Inflammatory macrophage treated with lipopolysaccharide for 4 hours (primary cell): Measurements from ENCODE around the gene THSD7A.

Source experiments
- DNase-seq: peaks from one replicate; pipeline ENCODE4 v3.0.0-alpha.2; 2020

Gene THSD7A

DNA sequence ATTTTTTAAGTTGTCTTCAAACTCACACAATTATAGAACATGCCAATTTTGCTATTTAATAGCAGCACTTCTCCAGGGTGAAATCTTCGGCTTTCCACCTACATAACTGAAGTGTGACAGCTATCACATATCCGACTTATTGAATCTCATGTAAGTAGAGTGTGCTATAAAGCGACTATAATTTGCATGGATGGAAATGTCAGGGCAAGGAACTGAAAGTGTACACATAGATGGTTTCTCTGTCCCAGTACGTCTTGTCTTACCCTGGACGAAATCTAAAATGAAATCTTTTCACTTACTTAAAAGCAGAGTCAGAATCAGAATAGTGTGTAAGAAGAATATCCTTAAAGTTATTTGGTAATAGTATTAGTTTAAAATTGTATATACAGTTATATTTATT, 132.3 kb downstream of the THSD7A start:
- no peak for DNase-seq

DNA sequence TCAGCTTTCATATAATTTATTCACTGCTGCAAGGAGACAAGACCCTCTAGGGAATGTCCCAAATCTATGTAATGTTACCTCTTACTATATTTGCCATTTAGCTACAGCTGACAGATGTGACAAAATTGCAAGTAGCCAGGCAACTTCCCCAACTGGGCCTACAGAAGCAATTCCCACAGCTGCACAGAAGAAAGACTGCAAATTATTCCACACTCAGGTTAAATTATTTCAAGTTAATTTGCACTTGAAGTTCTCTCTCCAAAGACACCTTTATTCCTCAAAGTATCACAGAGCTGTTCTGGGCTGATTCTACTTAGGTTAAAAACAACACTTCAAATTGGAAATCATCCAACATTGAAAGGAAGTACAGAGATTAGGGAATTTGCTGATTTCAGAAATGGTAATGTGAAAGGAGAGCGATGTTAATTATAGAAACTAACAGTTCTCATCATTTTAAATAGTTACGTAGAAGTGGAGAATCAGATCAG, 133.6 kb downstream of the THSD7A start:
- no peak for DNase-seq

- no peak for DNase-seq
Measured at GRCh38 chr7:11690395-11690794, 141.6 kb downstream of the THSD7A start.

DNA sequence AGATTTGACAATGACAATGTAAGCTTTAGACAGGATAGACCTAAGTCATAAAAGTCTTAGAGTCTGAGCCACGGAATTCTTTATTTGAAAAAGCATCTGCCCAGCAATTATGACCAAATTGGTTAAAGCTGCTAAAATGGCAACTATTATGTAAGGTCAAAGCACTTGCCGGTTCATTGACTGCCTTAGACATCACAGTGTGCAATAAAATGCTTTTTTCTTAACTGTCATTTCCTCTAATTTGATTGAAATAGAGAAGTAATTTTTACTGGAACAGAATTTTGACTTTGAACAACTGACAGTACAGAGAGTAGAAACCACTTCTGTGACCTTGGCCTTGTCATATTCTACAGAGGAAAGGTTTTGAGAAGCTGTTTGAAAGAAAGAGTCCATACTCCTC, 142.9 kb downstream of the THSD7A start:
- no peak for DNase-seq

DNA sequence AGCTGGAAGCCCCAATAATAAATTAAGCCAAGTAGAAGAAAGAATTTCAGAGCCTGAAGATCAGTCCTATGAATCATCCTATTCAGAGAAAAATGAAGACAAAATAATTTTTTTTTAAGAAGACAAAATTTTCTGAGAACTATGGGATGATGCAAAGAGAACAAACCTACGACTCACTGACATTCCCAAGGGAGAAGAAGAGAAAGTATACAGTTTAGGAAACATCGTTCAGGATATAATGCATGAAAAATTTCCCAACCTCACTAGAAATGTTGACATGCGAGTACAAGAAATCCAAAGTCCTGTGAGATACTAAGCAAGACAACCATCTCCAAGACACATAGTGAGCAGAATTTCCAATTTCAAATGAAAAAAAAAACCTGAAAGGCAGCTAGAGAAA, 150.5 kb downstream of the THSD7A start:
- no peak for DNase-seq

- no peak for DNase-seq
Measured at GRCh38 chr7:11675163-11675562, 156.8 kb downstream of the THSD7A start.

- no peak for DNase-seq
Measured at GRCh38 chr7:11668727-11669126, 163.3 kb downstream of the THSD7A start.

GRCh38 chr7:11667810-11668185, 164.2 kb downstream of the THSD7A start:
- DNase-seq = no peak

GRCh38 chr7:11667071-11667809, 164.8 kb downstream of the THSD7A start:
- DNase-seq = no peak

DNA sequence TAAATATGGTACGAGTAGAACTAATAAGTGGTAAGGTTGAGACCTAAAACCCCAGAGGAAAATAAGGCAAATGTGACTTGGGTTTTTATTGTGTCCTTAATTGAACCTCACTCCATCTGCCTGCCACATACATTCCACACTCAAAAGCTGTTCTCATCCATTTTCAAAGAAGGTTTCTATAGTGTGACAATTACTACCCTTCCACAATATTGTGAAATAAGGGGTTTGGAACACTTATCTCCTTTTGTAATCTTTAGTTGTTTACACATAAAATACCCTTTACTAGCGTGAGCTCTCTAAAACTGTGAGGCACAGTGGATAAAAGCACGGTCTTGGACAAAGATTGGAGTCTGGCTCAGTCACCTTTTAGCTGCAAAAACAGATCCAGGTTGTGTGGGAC, 166.6 kb downstream of the THSD7A start:
- no peak for DNase-seq

GRCh38 chr7:11655642-11656041, 176.4 kb downstream of the THSD7A start:
- no peak for DNase-seq

DNA sequence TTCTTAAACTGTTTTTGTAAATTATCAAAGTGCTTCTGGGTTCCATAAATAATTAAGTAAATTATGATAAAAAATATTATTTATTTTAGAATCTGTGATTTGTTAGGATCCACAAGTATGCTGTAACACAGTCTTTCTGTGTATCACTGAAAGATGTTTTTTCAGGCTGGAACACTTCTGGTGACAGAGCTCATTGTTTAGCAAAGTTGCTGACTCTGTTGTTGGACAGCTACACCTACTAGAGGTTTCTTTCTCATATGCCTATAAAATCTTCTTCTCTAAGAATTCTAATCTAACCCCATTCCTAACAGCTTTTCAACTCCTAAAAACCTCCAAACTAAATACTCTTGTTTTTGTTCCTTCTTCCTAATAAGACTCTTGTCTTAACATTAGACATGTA, 176.8 kb downstream of the THSD7A start:
- no peak for DNase-seq

DNA sequence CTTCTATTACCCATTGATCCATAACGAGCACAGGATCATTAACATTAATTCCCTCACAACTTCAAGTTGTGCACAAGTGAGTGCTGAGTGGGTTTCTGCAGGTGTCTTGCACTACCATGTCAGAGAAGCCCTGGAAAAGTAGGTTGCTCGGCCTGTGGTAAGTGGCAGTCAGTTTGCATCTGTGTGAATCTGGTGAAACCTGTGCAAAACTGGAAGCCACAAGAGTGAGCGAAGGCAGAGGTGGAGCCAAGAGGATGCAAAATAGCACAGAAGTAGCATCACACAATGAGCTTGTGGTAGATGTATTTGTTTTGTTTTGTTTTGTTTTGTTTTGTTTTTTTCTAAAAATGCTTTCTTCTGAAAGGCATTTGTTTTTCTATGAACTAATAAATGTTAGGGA, 181.5 kb downstream of the THSD7A start:
- DNase-seq = no peak

GRCh38 chr7:11650030-11650429, 182.0 kb downstream of the THSD7A start:
- DNase-seq = no peak

DNA sequence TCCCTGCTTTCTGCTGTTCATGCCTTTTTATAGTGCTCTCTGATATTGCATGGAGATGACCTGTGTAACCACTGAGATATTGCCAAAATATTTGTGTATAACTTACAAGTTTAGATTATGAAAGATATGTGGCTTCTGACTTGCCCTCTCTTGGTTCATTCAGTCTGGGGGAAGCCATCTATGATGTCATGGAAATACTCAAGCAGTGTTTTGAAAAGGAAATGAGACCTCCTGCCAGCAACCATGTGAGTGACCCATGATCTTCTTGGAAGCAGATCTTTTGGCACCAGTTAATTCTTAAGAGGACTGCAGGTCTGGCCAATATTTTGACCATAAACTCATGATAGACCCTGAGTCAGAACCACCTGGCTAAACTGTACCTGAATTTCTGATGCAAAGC, 183.0 kb downstream of the THSD7A start:
- DNase-seq = no peak

DNA sequence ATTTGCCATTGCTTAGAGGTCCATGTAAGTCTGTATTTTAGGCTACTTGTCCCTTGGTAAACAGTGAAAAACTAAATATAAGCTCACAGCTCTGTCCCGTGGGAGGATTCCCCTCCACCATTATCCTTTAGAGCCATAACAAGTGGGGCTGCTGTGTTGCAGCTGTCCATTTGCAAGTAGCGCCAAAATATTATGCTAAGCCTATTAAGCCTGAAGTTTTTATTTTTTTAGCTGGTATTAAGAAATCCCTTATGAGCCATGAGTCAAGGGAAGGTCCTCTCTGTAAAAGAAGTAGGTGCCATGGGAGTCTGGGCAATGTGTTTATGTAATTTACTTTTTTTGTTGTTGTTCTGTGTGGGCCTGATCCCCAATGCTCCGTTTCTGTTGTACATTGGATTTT, 183.9 kb downstream of the THSD7A start:
- DNase-seq = no peak

DNA sequence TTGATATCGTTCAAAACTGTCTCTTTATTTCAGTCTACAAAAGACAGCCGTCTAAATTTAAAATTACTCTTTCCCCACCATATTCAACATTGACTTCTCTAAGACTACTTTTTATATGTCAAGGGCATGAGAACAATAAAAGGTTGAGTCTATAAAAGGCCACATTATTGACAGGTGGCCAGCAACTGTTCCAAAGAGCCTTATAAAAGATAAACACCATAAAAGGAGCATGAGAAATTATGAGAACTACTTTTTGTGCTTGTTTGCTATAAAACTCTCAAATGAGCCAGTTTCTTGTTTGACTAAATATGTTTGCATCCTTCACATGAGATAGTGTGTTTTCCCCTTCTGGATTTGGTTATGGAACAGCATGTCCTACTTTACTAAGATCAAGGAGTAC, 189.2 kb downstream of the THSD7A start:
- DNase-seq = no peak

GRCh38 chr7:11642276-11642675, 189.7 kb downstream of the THSD7A start:
- DNase-seq = no peak

- DNase-seq = no peak
Measured at GRCh38 chr7:11638011-11638774, 193.8 kb downstream of the THSD7A start.

DNA sequence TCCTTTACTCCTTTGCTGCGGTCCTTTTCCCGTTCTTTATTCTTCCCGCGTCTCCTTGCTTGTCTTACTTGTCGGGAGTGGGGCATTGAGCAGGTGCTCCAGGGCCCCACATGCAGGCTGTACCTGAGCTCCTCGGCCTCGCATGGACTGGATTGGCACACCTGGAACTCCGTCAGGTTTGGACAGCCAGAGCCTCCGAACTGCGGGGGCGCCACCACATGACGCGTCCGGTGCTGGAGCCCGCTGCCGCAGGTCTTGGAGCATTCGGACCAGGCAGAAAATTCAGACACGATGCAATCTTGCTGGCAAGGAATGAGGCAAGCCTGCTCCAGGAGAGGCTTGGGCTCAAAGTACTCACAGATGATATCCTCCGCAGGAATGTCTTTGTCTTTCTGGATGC, 195.7 kb downstream of the THSD7A start:
- no peak for DNase-seq

GRCh38 chr7:11633310-11633709, 198.7 kb downstream of the THSD7A start:
- no peak for DNase-seq

DNA sequence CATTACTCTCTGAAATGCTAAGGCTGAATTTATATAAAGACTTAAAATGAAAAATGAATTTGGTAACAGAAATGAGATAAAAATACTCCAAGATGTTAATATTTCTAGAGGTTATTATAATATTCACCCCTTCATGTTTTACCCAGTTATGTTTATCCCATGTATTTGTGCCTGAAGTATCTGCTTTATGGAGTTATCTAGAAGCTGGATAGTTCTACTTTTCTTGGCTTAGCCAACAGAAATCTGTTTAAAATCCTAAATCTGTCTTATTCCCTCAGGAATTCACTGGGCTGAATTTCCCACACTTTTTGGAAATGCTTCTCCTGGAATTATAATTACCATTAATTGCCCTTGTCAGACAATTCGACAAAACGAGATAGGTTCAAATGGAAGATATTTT, 201.6 kb downstream of the THSD7A start:
- DNase-seq = no peak

DNA sequence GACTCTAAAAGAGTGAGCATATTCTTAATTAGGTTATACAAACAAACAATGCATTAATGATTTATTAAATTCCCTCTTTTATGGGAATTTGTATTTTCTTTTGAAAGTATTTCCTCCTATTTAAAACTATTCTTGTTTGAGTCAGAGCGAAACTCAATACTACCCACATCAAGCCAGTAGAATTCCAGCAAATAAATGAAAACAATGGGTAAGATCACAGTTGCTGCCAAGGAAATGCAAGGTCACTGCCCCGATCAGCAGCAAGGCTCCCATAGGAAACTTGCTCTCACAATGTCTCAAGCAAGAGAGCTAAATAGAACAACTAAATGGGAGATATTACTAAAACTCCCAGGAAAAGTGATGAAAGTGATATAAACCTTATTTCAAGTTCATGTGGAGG, 206.3 kb downstream of the THSD7A start:
- DNase-seq = no peak

DNA sequence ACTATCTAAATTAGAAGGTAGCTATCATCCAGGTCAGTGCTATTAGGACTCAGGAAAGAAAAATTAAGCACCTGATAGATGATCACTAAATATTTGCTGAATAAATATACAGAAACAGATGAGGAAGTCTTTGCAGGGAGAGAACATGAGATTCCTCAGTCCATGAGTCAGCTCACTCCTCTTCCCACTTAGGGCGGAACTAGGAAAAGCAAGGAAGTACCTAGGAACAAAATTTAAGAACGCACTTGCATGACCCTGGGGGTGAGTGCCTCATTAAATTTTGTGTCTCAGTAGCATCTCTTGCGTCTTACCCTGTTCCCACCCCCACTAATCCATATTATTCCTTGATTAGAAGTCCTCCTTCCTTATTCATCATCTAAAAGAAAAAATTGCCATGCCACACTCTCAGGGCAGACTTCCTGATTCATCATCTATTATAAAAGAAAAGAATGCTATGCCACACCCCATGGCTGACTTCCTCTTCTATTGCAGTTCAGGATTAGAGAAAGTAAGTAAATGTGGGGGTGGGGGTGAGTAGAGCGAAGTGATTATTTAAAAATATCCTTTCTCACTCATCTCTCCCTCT, 208.8 kb downstream of the THSD7A start:
- DNase-seq = no peak
